ENCODE results near the gene CEP170.
A peak's percentile ranks its signal among the peaks of the same experiment; 100 is the strongest.

The CEP170 gene

DNA sequence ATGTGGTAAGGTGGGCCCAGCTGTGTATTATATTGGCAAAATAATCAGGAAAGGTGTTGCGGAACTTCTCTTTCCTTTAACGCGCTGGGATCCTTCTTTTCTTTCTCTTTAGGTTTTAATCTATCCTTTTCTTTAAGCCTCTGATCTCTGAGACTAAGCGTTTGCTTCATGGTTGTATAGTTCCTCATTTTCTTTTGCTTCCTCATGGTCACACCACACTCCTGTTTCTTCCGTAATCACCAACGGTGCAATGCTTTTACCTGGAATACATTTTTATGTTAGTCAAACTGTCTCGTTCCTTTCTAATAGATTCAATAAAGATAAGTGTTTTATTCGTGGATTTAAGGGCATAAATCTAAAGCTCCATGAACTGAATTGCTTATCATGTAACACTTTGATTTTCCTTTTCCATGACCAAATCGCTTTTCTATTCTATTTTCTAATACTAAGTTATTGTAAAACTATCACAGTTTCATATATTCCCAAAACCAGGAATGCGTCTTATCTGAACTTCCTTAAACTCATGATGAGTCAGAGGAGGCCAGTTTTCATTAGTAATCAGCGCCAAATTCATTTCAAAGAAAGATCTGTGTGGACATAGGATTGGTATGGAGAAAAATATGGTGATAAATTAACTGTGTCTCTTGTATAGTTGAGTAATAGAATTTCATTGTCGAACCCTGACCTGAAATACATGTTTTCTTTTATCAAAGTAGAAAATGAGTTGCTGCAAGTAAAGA lies 13.0 kb upstream of the CEP170 start:
- FAIRE-seq, result no peak

DNA sequence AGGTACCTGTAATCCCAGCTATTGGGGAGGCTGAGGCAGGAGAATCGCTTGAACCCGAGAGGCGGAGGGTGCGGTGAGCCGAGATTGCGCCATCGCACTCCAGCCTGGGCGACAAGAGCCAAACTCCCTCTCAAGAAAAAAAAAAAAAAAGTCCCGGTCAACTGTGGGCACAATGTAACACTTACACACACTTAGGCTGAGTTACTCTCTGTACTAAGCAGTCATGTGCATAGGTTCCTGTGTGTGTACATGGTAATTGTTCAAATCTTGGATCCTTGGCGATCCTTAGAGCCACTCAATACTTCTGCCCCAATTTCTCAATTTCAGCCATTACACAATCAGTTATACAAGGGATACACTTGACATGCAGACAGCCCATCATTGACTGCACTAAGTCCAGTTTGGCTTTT lies 12.4 kb upstream of the CEP170 start:
- FAIRE-seq, result no peak

DNA sequence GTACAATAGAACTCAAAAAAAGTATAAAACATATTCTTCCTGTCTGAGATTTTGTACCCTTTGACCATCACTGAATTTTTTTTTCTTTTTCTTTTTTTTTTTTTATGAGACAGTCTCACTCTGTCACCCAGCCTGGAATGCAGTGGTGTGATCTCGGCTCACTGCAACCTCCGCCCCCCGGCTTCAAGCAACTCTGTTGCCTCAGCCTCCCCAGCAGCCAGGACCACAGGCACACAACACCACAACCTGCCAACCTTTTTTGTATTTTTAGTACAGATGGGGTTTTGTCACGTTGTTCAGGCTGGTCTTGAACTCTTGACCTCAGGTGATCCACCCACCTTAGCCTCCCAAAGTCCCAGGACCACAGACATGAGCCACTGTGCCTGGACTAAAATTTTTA lies 11.2 kb upstream of the CEP170 start:
- FAIRE-seq, result no peak

- FAIRE-seq, result no peak
Observed at GRCh38 chr1:243264717-243265116, 9.6 kb upstream of the CEP170 start.

GRCh38 chr1:243261390-243261789 lies 6.3 kb upstream of the CEP170 start:
- no peak for FAIRE-seq

DNA sequence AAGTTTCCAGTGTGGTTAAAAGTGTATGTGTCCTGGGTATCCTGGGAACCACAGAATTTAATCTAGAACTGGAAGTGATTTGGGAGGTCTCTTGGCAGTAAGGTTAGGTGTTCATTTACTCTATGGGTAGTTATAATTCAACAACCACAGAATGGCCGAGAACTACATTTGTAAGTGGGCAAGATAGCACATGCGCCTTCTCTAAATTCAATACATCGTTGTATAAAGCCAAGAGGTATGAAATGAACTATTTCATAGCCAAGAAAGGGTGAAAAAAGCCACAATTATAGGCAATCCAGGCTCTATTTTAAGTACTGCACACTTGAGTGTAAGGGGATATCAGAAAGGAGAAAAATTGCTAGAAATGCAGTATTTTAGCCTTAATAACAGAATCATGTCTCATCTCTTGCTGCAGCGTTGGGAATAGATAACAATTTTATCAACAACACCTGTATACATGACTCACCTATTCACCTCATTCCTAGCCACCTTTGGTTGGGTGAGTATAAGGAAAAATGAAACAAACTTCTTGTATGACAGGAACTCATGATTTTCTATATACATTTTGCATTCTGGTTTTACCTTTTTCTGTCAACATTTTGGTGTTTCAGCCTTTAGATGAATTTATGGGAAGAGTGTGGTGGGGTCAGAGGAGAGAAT lies 5.3 kb upstream of the CEP170 start:
- no peak for FAIRE-seq

GRCh38 chr1:243258731-243259130 lies 3.6 kb upstream of the CEP170 start:
- no peak for FAIRE-seq

GRCh38 chr1:243257189-243257588 lies 2.1 kb upstream of the CEP170 start:
- FAIRE-seq, result no peak

DNA sequence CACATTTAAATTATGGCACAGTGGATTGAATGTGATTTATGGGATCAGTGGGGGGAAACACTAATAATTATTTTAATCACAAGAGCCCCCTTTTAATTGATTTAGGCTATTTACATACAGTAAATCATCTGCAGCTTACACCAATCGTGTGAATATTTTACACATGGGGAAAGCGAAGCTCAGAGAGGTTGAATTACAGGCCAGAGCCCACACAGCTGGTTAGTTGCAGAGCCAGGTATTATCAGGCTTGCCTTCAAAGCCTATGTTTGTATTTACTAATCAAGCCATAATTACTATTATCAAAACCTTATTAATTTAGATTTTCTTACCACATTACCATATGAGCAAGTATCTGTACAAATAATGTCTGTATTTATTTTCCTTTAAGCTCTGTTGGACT lies 1.5 kb upstream of the CEP170 start:
- no peak for FAIRE-seq

- FAIRE-seq, result peak; percentile 79
Observed at GRCh38 chr1:243255791-243256512, 871 bp upstream of the CEP170 start, which contains the start of gene SDCCAG8. Gene SDCCAG8 (plus strand): TSS chr1:243256041. CDS start chr1:243256174, 133 bp downstream.

DNA sequence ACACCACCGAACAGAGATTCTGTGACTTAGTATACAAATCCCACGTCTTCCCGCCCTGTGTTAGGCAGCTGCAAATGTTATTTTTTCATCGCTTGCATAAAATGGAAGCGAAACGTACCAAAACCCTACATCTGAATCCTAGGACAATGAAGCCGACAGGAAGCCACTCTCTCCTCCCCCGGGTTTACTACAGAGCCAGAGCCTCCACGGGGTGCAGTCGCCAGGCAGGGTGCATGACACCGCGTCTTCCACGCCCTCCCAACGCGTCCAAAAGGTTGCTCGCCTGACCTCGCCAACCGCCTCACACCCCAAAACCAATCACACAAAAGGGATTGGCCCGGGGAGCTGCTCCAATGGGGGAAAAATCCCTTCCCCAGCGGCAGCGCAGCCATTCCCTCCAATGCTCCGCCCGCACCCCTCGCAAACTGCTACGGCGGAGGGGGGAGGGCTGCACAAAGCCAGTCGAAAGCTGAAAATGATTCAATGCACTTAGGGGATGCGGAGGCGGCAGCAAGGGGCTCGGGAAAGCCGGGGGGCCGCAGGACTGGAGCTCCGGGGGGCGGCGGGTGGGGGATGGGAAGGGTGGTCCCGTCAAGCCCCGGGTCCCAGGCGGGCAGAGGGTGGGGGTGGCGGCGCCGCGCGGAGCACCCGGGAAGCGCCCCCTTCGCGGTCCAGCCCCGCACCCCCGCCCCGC lies 701 bp downstream of the CEP170 start:
- FAIRE-seq, result no peak

DNA sequence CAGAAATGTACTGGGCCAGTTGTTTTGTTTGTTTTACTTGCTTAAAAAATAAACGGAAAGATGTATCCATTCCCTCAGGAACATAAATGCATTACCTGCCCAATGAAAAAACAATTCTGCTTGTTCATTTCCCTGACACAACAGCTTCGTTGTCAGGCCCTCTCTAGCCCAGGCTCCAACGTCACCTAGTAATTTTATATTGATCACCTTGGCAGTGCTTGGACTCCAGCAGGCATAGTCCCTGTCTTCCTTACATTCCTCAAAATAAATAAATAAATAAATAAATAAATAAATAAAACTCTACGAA lies 1.2 kb downstream of the CEP170 start:
- no peak for FAIRE-seq

DNA sequence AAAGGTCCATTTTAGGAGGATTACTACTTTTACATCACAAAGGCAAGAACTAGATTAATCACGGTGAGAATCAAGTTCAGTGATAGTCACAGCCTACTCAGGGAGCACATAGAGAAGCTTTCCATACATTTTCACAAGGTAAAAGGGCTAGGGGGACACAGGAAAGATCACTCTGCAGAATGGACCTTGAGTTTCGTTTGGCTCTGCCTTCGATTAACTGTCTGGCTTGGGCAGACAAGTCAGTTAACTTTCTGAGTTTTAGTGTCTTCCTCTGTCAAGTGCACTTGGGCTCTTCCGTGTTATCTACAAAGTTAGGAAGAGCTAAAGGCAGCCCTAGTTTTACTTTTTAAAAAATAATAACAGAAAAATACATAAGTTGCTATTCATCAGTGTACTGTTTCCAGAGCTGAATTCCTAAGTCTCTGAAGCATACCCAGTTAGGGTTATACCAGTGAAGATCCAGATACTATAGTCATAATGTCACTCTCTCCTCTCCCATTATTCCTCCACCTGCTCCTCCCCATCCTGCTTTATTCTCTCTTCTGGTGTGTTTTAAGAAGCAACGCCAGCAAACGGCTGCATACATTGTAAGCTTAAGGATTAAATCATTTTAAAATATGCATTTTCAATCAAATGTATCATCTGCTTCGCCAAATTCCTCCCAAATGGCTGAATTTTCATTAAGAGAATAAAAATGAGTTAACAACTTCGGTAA lies 1.7 kb downstream of the CEP170 start:
- no peak for FAIRE-seq

- FAIRE-seq, result no peak
Observed at GRCh38 chr1:243251539-243251938, 3.5 kb downstream of the CEP170 start.

DNA sequence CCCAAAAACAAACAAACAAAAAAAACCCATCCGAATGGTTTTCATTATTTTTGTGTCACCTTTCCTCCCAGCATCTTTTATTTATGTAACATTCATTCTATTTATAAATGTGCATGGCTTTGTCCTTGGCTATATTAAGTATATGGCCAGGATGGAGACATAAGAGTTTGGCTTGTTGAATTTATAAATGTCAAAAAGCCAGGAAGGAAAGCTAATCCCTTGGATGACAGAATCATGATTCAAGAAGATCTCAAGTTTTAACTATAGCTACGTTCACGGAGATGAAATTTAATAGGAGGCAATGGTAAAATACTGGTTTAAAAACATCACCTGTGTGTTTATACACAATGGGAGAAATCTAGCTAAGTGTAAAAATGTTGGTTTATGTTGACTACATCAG lies 5.0 kb downstream of the CEP170 start:
- FAIRE-seq, result no peak

DNA sequence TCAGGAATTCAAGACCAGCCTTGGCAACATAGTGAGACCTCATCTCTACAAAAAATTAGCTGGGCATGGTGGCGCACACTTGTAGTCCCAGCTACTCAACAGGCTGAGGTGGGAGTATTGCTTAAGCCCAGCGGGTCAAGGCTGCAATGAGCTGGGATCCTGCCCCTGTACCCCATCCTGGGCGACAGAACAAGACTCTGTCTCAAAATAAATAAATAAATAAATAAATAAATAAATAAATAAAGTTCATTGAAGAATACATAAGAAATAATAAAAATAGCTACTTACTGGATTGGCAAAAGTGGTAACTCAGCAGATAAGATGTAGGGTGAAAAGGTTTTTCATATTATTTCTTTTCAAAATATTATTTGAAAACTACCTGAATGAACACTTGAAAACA lies 5.9 kb downstream of the CEP170 start:
- no peak for FAIRE-seq

DNA sequence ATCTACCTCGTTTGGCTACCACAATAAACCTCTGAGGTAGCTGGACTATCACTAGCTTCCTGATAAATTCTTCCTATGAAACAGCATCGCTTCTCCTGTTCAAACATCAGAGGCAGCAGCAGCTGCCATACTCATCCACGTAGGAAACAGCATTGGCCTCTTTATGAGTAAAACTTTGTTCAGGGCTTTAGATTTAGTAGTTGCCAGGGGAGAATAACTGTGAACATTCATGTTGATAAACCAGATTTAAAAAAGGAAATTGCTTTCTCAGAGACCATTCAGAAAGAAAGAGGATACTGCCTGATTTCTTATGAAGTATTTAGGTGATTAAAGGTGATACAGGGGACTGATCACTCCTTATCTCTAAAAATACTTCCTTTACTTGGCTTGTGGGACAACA lies 7.2 kb downstream of the CEP170 start:
- FAIRE-seq, result no peak

GRCh38 chr1:243246916-243247315 lies 8.2 kb downstream of the CEP170 start:
- no peak for FAIRE-seq

DNA sequence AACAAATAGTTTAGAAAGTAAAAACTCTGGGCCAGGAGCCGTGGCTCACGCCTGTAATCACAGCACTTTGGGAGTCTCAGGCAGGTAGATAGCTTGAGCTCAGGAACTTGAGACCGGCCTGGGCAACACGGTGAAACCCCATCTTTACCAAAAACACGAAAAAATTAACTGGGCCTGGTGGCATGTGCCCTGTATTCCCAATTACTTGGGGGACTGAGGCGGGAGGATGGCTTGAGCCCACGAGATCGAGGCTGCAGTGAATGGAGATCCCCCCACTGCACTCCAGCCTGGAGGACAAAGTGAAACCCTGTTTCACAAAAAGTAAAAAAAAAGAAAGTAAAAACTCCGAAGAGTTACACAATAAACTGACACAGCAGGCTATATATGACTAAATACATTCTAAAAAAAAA lies 10.6 kb downstream of the CEP170 start:
- no peak for FAIRE-seq

- FAIRE-seq, result no peak
Observed at GRCh38 chr1:243236604-243237252, 18.4 kb downstream of the CEP170 start.

DNA sequence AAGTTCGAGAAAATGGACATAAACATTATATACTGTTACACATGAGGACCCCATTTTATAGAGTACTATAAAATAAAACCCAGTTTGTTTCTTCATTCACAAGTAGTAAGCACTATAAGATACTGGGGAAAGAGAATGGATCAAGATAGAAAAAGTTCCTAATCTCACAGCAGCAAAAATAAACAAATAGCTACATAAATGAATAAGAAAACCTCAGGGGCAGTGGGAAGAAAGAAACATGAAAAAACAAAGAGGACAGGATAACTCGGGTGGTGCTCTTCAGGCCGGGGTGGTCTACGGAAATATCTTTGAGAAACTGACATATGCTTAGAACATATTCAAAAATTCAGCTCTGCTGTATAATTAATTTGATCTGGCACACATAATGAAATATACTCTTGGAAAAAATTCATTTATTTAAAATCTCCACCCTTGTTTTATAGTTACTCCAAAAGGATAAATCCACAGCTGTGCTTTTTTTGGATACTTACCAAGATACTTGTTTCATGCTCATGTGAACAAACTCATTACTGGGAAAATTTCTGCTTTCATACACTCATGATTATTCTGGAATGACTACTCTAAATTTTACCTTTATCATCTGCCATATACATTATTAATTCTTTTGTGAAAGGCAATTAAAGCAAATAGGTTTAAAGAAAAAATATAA lies 20.0 kb downstream of the CEP170 start:
- peak; percentile 98 for FAIRE-seq

DNA sequence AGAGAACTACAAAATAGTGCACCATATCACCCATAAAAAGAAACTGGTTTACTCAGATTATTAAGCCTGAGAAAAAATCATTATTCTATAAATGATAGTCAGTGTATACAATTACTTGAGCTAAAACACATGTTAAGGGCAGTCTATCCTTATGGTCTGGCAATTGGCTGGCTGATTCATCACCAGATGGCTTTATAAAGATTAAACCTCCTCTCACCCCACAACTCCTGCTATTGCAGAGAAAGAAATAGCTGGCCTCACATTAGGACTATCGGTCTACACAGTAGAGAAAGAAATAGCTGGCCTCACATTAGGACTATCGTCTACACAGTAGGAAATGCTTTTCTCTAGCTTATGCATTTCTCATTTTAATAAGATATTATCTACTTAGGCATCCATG lies 21.2 kb downstream of the CEP170 start:
- no peak for FAIRE-seq

Data from islet of Langerhans (tissue), 1 donor.